NCI-H1694 treated with DMSO at 0.1 percent for 48 hours (cell line): ENCODE measurements around the gene MUC5B.
"Not testable (repeated sequence)": the region's sequence is repeated elsewhere in the genome, so short reads cannot be mapped to it uniquely, and the experiment has no call there.

ENCODE experiments used
- DNase-seq: peaks from one replicate; lab custom pipeline; 2025; lab: John Stamatoyannopoulos, UW

MUC5B gene

DNA sequence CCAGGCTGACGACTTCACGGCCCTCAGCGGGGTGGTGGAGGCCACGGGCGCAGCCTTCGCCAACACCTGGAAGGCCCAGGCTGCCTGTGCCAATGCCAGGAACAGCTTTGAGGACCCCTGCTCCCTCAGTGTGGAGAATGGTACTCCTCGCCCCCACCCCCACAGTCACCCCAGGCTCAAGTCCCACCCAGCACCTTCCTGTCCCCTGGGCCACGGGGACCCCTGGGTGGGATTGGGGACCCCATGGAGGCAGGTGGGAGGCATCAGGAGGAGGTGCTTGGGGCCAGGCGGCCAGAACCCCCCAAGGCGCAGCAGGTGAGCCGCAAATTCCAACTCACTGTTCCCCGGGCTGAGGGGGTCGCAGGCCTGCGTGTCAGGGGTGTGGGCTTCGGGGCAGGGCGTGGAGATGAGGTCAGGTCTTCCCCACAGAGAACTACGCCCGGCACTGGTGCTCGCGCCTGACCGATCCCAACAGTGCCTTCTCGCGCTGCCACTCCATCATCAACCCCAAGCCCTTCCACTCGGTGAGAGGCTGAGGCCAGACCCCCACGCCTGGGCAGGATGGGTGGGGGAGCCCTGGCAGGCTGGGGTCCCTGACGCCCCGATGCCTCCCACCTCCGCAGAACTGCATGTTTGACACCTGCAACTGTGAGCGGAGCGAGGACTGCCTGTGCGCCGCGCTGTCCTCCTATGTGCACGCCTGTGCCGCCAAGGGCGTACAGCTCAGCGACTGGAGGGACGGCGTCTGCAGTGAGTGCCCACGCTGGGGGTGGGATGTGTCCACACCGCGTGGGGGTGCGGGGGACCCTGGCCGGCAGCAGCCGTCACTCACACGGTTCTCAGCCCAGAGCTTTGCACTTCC lies 9.4 kb downstream of the MUC5B start:
- DNase-seq = no peak

DNA sequence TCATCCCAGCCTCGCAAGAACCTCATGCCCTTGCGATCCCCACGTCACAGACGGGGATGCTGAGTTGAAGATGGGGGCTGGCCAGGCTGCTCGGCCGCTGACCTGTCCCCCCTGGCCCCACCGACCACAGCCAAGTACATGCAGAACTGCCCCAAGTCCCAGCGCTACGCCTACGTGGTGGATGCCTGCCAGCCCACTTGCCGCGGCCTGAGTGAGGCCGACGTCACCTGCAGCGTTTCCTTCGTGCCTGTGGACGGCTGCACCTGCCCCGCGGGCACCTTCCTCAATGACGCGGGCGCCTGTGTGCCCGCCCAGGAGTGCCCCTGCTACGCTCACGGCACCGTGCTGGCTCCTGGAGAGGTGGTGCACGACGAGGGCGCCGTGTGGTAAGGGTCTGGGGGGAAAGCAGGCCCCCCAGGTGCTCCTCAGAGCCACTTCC lies 10.0 kb downstream of the MUC5B start:
- DNase-seq = no peak

DNA sequence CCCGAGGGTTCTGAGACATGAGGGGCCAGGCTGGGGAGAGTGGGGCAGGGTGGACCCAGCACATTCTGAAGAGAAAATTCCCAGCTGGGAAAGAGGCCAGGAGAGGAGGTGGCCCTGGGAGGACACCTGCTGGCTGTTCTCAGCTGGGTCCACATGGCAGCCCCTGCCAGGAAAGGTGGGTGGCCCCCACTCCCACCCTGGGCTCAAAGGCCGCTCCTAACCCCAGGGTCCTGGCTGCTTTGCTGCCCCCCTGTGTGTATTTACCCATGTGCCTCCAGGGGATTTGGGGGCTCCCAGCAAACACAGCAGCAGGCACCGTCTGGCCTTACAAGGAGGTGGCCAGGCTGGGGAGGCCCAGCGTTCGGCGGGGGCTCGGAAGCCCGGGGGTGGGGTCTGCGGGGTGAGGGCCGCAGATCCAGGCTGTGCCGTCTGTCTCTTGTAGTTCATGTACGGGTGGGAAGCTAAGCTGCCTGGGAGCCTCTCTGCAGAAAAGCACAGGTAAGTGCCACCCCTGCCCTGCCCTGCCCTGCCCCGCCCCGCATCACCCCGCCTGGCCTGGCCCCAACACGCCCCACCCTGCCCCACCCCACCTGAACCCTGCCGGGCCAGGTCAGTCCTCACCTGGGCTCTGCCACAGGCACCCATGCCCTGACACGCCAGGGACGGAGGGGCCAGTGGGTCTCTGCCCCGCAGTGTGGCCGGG lies 10.6 kb downstream of the MUC5B start:
- no peak for DNase-seq

DNA sequence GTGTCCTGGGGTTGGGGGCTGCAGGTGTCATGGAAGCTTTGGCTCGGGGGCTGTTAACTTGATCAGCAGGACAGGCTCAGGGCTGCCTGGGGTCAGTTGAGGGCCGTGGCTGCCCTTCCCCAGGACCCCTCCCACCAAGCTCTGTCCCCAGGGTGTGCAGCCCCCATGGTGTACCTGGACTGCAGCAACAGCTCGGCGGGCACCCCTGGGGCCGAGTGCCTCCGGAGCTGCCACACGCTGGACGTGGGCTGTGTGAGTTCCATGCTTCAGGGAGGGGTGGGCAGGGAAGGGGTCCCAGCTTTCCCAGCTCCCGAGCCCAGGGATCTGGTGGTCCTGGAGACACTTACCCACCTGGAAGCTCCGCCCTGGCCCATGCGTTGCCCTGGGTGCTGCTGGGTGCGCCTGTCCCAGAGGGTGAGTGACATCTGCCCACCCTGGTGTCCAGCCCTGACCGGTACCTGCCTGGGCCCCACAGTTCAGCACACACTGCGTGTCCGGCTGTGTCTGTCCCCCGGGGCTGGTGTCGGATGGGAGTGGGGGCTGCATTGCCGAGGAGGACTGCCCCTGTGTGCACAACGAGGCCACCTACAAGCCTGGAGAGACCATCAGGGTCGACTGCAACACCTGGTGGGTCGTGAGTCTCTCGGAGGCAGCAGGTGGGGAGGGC lies 11.3 kb downstream of the MUC5B start:
- DNase-seq = no peak

DNA sequence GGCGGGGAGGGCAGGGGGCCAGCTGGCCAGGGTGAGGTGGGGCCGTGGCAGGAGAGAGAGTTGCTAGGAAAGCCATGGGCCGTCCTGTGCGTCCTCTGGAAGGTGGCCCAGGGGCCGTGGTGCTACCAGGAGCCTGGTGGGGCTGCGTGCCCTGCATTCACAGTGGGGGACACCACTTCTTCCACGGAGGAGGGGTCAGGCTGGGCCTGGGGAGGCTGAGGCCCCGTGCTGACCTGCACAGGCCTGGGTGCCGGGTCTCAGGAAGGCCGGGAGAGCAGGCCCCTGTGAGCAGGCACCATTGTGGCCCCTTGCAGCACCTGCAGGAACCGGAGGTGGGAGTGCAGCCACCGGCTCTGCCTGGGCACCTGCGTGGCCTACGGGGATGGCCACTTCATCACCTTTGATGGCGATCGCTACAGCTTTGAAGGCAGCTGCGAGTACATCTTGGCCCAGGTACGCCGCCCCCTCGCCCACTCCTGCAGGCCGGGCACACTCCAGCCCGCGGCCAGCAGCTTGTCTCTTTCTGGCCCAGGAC lies 12.0 kb downstream of the MUC5B start:
- no peak for DNase-seq

DNA sequence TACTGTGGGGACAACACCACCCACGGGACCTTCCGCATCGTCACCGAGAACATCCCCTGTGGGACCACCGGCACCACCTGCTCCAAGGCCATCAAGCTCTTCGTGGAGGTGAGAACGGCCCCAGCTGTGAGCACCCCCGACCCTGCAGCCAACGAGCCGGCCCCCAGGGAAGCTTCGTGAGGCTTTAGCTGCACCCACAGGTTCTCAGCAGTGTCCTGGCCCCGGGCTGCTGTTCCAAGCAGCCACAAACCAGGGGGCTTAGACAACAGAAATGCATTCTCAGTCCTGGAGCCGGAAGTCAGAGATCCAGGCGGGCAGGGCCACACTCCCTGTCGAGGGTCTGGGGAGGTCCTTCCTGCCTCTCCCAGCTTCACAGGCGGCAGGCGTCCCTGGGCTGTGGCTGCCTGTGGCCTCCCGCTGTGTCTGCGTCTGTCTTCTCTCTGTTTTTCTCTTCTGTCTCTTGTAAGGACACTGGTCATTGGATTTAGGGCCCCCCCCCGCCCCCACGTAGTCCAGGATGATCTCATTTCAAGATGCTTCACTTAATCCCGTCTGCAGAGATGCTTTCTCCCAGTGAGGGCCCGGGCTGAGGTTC lies 12.5 kb downstream of the MUC5B start:
- no peak for DNase-seq

DNA sequence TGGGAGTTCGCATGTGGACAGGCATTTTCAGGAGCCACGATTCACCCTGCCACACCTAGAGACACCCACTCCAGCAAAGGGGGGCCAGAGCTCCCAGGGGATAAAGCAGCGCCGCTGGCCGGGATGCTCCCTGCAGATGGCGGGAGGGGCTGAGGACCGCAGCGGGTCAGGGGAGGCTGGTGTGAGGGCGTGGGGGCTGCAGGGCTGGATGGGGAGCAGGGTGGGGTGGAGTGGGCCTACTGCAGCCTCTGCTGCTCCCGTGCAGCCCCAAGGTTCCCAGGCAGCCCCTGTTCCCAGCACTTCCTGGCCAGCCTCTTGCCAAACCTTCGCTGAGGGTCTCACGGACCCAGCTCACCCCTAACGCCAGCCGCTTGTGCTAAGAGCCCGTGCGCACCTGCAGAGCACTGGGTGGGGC lies 13.0 kb downstream of the MUC5B start:
- DNase-seq = no peak

DNA sequence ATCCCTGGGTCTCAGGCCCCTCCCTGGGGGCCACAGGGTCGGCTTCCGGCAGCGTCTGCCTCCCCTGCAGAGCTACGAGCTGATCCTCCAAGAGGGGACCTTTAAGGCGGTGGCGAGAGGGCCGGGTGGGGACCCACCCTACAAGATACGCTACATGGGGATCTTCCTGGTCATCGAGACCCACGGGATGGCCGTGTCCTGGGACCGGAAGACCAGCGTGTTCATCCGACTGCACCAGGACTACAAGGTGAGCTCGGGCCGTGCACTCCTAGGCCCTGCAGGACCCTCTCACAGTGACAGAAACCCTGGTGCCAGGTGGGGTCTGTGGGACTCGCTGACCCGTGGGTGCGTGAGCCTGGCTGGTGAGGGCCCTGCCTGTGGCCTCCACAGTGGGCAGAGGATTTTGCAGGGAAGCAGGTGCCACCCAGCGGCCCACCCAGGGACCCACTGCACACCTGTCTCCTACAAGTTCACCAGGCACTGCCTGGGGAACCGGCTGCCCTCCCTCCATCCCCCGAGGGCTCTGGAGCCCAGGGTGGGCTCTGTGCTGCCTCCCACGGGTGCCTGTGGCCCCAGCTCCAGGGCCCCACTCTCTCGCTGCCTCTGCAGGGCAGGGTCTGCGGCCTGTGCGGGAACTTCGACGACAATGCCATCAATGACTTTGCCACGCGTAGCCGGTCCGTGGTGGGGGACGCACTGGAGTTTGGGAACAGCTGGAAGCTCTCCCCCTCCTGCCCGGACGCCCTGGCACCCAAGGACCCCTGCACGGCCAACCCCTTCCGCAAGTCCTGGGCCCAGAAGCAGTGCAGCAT lies 13.7 kb downstream of the MUC5B start:
- no peak for DNase-seq

DNA sequence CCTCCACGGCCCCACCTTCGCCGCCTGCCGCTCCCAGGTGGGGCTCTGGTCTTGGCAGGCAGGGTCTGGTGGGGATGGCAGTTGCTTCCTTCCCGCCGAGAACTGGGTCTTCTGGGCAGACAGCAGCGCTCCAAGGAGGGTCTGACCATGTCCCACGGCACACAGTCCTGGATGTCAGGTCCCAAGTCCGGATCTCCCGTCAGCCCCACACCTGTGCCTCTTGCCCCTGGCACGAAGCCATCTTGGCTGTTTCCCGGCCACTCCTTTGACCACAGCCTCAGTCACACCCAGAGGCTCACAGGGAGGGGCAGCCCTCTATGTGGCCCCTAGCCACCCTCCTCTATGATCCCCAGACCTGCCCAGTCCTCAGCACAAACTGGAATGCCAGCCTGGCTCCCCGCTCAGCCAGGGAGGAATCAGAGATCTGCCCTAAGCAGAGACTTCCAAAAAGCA lies 14.3 kb downstream of the MUC5B start:
- DNase-seq = no peak

DNA sequence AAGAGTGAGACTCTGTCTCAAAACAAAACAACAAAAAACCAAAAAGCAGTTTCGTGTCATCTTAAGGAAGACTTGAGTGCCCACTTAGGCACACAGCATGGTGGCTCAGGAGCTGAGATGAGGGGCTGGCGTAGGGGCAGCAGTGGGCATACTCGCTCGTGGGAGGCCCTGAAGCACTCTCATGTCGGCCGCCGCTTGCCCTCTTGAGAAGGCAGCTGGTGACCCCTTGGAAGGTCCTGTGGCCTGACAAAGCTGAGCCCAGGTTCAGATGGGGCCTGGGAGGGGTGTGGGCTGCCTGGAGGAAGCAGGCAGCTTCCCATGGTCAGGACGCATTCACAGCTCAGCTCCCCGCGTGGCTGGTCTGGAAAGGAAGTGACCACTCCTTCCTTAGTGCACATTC lies 15.0 kb downstream of the MUC5B start:
- DNase-seq = no peak

DNA sequence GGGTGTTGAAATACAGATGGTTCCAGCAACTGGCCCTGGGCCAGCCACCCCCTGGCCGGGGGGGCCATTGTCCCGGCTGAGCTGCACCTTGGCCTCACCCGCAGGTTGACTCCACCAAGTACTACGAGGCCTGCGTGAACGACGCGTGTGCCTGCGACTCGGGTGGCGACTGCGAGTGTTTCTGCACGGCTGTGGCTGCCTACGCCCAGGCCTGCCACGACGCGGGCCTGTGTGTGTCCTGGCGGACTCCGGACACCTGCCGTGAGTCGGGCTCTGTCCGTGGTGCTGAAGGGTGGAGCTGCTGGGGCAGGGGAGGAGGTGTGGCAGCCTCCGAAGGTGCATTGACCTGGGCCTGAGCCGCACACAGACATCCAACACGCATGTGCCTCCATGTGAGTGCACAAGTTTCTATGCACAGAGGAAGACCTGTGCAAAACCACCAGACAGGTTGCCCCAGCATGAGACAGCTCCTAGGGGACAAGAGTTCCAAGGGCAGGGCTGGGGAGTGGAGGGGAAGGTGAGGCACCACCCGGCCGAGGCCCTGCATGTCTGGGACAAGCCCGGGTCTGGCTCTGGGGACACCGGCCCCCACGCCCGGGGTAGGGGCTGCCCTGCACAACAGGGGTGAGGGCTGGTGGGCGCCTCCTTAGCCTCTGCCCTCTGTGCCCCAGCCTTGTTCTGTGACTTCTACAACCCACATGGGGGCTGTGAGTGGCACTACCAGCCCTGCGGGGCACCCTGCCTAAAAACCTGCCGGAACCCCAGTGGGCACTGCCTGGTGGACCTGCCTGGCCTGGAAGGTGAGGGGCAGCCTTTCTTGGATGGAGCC lies 16.1 kb downstream of the MUC5B start:
- DNase-seq = no peak

DNA sequence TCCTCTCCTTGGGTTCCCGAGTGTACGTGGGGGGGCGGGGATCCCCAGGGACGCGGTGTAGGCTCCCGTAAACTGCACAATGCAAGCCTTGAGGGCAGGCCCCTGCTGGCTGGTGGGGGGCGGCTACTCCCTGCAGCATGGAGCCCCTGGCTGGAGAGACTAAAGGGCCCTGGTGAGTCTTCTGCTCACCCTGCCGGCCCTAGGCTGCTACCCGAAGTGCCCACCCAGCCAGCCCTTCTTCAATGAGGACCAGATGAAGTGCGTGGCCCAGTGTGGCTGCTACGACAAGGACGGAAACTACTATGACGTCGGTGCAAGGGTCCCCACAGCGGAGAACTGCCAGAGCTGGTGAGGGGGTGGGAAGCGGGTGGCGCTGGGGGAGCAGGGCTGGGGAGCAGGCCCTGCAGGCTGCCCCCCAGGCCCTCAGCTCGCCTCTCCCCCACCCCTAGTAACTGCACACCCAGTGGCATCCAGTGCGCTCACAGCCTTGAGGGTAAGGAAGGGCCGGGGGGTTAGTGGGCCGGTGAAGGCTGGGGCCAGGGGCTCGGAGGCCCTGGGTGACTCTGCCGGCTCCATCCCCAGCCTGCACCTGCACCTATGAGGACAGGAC lies 16.8 kb downstream of the MUC5B start:
- no peak for DNase-seq

DNA sequence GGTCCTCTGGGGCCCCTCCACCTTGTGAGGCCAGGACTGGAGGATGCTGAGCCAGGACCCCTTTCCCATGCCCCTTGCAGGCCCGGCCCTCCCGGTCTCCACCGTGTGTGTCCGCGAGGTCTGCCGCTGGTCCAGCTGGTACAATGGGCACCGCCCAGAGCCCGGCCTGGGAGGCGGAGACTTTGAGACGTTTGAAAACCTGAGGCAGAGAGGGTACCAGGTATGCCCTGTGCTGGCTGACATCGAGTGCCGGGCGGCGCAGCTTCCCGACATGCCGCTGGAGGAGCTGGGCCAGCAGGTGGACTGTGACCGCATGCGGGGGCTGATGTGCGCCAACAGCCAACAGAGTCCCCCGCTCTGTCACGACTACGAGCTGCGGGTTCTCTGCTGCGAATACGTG lies 17.9 kb downstream of the MUC5B start:
- DNase-seq = no peak

DNA sequence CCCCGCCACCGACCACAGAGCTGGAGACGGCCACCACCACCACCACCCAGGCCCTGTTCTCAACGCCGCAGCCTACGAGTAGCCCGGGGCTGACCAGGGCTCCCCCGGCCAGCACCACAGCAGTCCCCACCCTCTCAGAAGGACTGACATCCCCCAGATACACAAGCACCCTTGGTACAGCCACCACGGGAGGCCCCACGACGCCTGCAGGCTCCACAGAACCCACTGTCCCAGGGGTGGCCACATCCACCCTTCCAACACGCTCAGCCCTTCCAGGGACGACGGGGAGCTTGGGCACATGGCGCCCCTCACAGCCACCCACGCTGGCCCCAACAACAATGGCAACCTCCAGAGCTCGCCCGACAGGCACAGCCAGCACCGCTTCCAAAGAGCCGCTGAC lies 18.8 kb downstream of the MUC5B start:
- DNase-seq = no peak

DNA sequence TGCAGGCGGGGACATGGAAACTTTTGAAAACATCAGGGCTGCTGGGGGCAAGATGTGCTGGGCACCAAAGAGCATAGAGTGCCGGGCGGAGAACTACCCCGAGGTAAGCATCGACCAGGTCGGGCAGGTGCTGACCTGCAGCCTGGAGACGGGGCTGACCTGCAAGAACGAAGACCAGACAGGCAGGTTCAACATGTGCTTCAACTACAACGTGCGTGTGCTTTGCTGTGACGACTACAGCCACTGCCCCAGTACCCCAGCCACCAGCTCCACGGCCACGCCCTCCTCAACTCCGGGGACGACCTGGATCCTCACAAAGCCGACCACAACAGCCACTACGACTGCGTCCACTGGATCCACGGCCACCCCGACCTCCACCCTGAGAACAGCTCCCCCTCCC lies 19.4 kb downstream of the MUC5B start:
- no peak for DNase-seq

DNA sequence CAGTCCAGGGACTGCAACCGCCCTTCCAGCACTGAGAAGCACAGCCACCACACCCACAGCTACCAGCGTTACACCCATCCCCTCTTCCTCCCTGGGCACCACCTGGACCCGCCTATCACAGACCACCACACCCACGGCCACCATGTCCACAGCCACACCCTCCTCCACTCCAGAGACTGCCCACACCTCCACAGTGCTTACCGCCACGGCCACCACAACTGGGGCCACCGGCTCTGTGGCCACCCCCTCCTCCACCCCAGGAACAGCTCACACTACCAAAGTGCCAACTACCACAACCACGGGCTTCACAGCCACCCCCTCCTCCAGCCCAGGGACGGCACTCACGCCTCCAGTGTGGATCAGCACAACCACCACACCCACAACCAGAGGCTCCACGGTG lies 19.9 kb downstream of the MUC5B start:
- DNase-seq = not testable (repeated sequence)

DNA sequence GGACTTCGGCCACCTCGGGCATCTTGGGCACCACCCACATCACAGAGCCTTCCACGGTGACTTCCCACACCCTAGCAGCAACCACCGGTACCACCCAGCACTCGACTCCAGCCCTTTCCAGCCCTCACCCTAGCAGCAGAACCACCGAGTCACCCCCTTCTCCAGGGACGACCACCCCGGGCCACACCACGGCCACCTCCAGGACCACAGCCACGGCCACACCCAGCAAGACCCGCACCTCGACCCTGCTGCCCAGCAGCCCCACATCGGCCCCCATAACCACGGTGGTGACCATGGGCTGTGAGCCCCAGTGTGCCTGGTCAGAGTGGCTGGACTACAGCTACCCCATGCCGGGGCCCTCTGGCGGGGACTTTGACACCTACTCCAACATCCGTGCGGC lies 20.7 kb downstream of the MUC5B start:
- DNase-seq = not testable (repeated sequence)

DNA sequence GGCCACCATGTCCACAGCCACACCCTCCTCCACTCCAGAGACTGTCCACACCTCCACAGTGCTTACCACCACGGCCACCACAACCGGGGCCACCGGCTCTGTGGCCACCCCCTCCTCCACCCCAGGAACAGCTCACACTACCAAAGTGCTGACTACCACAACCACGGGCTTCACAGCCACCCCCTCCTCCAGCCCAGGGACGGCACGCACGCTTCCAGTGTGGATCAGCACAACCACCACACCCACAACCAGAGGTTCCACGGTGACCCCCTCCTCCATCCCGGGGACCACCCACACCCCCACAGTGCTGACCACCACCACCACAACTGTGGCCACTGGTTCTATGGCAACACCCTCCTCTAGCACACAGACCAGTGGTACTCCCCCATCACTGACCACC lies 21.7 kb downstream of the MUC5B start:
- DNase-seq = not testable (repeated sequence)

DNA sequence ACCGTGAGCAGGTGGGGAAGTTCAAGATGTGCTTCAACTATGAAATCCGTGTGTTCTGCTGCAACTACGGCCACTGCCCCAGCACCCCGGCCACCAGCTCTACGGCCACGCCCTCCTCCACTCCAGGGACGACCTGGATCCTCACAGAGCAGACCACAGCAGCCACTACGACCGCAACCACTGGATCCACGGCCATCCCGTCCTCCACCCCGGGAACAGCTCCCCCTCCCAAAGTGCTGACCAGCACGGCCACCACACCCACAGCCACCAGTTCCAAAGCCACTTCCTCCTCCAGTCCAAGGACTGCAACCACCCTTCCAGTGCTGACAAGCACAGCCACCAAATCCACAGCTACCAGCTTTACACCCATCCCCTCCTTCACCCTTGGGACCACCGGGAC lies 22.9 kb downstream of the MUC5B start:
- DNase-seq = not testable (repeated sequence)

DNA sequence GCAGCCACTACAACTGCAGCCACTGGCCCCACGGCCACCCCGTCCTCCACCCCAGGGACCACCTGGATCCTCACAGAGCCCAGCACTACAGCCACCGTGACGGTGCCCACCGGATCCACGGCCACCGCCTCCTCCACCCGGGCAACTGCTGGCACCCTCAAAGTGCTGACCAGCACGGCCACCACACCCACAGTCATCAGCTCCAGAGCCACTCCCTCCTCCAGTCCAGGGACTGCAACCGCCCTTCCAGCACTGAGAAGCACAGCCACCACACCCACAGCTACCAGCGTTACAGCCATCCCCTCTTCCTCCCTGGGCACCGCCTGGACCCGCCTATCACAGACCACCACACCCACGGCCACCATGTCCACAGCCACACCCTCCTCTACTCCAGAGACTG lies 23.4 kb downstream of the MUC5B start:
- not testable (repeated sequence) for DNase-seq
